ENCODE data around the gene GNG12. TPM values are rescaled to one million over a fixed set of nuclear protein-coding genes. Genes with fewer than 3 reads are reported as not detected.
A peak's percentile ranks its signal among the peaks of the same experiment; 100 is the strongest.

GNG12 gene
- total RNA-seq, 1 experiment from 2014 or later: 14.3 TPM

DNA sequence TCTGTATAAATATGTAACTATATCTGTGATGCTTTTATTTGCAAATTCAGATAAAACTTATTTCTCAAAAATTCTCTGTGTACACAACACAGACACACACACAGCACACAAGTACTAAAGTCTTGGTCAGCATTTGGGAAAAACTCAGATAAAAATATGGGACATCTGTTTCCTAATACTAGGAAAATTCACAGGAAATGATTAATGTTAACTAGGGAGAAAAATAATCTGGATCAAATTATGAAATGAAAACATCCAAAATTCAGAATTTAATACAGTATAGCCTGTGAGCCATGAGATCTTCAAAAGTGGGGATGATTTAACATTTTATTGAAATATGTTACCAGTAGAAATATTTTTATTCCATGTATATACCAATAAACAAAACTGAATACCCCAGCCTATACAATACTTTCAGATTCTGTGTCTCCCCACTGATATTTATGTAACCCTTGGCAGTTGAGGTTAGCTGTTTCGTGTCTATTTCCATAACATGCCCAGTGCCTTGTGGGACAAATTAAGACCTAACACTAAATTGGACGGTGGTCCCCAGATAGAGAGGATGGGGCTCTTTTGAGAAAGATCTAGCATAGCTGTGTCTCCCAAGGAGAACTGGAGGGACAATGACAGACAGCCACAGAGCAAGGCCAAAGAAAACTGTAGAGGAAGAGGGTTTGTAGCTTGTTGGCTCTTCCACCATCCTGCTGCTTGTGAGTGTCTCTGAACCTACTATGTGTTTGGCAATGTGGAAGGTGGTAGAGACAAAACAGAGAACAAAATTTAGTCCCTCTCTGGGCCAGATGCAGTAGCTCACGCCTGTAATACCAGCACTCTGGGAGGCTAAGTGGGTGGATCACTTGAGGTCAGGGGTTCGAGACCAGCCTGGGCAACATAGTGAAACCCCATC is 47.2 kb downstream of the GNG12 start:
- no peak overlapping the region for H4K91ac ChIP-seq (ENCODE audit: insufficient read length, low read depth, low read length)
- TF ChIP-seq, protein P1, sequence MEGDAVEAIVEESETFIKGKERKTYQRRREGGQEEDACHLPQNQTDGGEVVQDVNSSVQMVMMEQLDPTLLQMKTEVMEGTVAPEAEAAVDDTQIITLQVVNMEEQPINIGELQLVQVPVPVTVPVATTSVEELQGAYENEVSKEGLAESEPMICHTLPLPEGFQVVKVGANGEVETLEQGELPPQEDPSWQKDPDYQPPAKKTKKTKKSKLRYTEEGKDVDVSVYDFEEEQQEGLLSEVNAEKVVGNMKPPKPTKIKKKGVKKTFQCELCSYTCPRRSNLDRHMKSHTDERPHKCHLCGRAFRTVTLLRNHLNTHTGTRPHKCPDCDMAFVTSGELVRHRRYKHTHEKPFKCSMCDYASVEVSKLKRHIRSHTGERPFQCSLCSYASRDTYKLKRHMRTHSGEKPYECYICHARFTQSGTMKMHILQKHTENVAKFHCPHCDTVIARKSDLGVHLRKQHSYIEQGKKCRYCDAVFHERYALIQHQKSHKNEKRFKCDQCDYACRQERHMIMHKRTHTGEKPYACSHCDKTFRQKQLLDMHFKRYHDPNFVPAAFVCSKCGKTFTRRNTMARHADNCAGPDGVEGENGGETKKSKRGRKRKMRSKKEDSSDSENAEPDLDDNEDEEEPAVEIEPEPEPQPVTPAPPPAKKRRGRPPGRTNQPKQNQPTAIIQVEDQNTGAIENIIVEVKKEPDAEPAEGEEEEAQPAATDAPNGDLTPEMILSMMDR (conservative IDR thresholded peaks at IDR 0.05): no peak
- H3K9ac ChIP-seq (ENCODE audit: extremely low read depth, insufficient read length, low read length): no peak overlapping the region
- H2BK15ac ChIP-seq (ENCODE audit: low read depth, low read length): no peak overlapping the region
- Mint-ChIP-seq H3K27me3 (ENCODE audit: low read depth) (no peaks in the 10 kb centered on the region), H3K27ac (peak overlapping the region in 2 of 3 experiments; percentile 7 to 60; a peak in 1 of 7 replicates), H3K4me3 (no peak overlapping the region), H3K9me3 (no peaks in the 10 kb centered on the region), H3K36me3 (ENCODE audit: insufficient read depth in 1 of 3, low read depth in 3 of 3) (no peaks in the 10 kb centered on the region; a peak in 1 of 7 replicates), H3K4me1 (peaks cover 3% of the 10 kb centered on the region in 2 experiments; a peak in 2 of 4 replicates)
- no peak for DNase-seq
- no peak overlapping the region for H3K4ac ChIP-seq (ENCODE audit: low read depth, low read length)
- no peak overlapping the region for H3K18ac ChIP-seq (ENCODE audit: insufficient read length, low read depth, low read length)
- no peaks in the 10 kb centered on the region for H3K79me1 ChIP-seq (ENCODE audit: insufficient read depth, low read depth, low read length, poor library complexity, severe bottlenecking)
- no peak overlapping the region for H2BK5ac ChIP-seq (ENCODE audit: insufficient read length, low read length)
- H3K56ac ChIP-seq (ENCODE audit: insufficient read length, low read depth, low read length): no peak overlapping the region
- H4K8ac ChIP-seq (replicated peaks; ENCODE audit: insufficient read length, low read depth, low read length): no peak overlapping the region
- no peaks in the 10 kb centered on the region for H3K79me2 ChIP-seq (ENCODE audit: insufficient read depth, low read length)
- no peak overlapping the region for H3K27ac ChIP-seq (ENCODE audit: insufficient read length, low read depth, low read length)
- no peak overlapping the region for H2BK120ac ChIP-seq (ENCODE audit: low read depth, low read length, poor library complexity, severe bottlenecking)
- H4K20me1 ChIP-seq (ENCODE audit: control insufficient read depth, insufficient read depth, insufficient read length): no peaks in the 10 kb centered on the region
- H2BK20ac ChIP-seq (ENCODE audit: low read depth, low read length, poor library complexity, severe bottlenecking): no peak overlapping the region
- no CpG with 5 or more reads among the region's 4 CpGs for WGBS (ENCODE audit: extremely low coverage, insufficient read length, low lambda C conversion rate)
- no peak overlapping the region for H4K5ac ChIP-seq (ENCODE audit: insufficient read length, low read depth, low read length)
- H2BK12ac ChIP-seq (ENCODE audit: insufficient read length, low read depth, low read length): no peak overlapping the region
- H3T11ph ChIP-seq (ENCODE audit: low read length): no peak overlapping the region
- no peak overlapping the region for H3K14ac ChIP-seq (ENCODE audit: insufficient read depth, low read length)
- no peaks in the 10 kb centered on the region for H3K4me1 ChIP-seq (ENCODE audit: insufficient read depth, low read length)
- no peaks in the 10 kb centered on the region for H3K27me3 ChIP-seq (ENCODE audit: insufficient read depth, low read length)
- H2AFZ ChIP-seq (ENCODE audit: low read length): no peak overlapping the region
- no peak overlapping the region for H3K4me2 ChIP-seq (ENCODE audit: insufficient read depth, insufficient read length, low read length)
- no peak overlapping the region for H2AK5ac ChIP-seq (ENCODE audit: insufficient read length, low read length)
- H3K9me3 ChIP-seq (ENCODE audit: control insufficient read depth, low read depth, low read length): no peaks in the 10 kb centered on the region
- no peak overlapping the region for H3K23ac ChIP-seq (ENCODE audit: insufficient read length, low read depth, low read length)
- H3K23me2 ChIP-seq (ENCODE audit: insufficient read length, low read depth, low read length, poor library complexity, severe bottlenecking): no peaks in the 10 kb centered on the region

All from H9 (cell line).